Measurements from ENCODE around the gene MAP6. TPM values are rescaled to one million over a fixed set of nuclear protein-coding genes. Genes with fewer than 3 reads are reported as not detected.

MAP6 gene
- total RNA-seq, result 3.3 and 5.7 TPM in 2 replicates

DNA sequence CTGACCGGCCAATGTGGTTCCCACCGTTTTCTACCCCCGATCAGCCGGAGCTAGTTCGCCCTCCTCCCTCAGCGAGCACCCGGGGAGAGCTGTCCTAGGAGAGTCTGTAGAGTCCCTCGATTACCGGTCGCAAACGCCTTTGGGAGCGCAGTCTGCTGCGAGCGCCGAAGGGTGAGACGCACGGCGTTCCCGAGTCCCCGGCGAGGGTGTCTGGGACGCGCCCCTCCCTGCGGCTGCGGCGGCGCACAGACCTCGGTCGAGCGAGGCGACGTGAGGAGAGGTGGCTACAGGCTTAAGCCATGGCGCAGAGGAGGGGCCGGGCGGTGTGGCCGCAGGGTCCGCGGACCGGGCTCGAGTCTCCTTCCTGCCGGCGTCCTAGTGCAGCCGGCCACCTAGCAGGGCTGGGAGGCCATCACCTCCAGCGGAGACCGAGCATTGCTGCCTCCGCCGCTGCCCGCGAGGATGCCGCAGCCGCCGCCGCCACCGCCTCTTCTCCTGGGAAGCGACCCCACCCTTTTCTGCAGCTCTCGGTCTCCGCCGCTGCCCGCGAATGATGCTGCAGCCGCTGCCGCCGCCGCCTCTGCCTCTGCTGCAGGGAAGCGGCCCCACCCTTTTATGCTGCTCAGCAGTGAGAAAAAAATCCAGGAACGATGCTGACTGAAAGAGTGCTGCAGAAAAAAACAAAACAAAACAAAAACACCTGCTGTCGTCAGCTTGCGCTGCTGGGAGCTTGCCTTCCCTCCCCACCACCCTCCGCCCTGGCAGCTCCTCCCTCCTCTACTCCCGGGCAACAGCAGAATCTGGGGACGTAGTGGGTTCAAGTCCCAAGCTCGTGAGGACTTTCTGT lies at the start of gene MAP6:
MAP6 (minus strand) TSS at position 588 of the 847 bp plus-strand sequence. CDS start 669 bp downstream, outside the sequence.
- DNase-seq (ENCODE audit: low read depth), result no peak
- no peak for TF ChIP-seq CTCF (IDR thresholded peaks at IDR 0.05; ENCODE audit: insufficient read depth, low read length, poor library complexity, severe bottlenecking)
- Histone ChIP-seq H3K27me3 (ENCODE audit: control insufficient read depth, insufficient read depth, low read length) (peaks cover 35% of the 10 kb centered on the region), H3K4me3 (ENCODE audit: low read depth, low read length) (peak within 1 kb of the TSS; percentile 38), H3K36me3 (ENCODE audit: control insufficient read depth, insufficient read depth, low read length) (no peaks in the 10 kb centered on the region)

- no peak for DNase-seq (ENCODE audit: low read depth)
- H3K4me3 ChIP-seq (ENCODE audit: low read depth, low read length), result no peak within 1 kb of the TSS
- no peak for TF ChIP-seq CTCF (IDR thresholded peaks at IDR 0.05; ENCODE audit: insufficient read depth, low read length, poor library complexity, severe bottlenecking)
- H3K27me3 ChIP-seq (ENCODE audit: control insufficient read depth, insufficient read depth, low read length), result no peaks in the 10 kb centered on the region
- no peaks in the 10 kb centered on the region for H3K36me3 ChIP-seq (ENCODE audit: control insufficient read depth, insufficient read depth, low read length)
Observed at GRCh38 chr11:75717608-75718418, 49.0 kb upstream of the MAP6 start, which contains the start of gene MOGAT2. Gene MOGAT2, plus strand, starts transcription at chr11:75717838. Its CDS starts 51 bp downstream, at chr11:75717889.

DNA sequence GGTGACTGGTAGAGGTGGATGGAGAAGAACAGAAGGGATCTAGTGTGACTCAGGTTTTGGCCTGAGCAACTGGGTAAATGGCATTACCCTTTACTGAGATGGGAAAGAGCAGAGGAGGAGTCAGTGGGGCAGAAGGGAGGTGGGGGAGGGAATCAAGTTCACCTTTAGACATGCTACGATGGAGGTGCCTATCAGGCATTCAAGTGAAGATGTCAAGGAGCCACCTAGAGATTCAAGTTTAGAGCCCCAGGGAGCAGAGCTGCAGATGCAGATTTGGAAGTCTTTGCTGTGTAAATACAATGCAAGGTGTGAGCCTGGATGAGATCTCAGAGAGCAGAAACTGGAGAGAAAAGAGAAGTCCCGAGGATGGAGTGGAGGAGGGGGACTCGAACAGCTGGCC lies 47.8 kb upstream of the MAP6 start:
- no peak for TF ChIP-seq CTCF (IDR thresholded peaks at IDR 0.05; ENCODE audit: insufficient read depth, low read length, poor library complexity, severe bottlenecking)
- no peak overlapping the region for H3K4me3 ChIP-seq (ENCODE audit: low read depth, low read length)
- no peak for DNase-seq (ENCODE audit: low read depth)
- H3K27me3 ChIP-seq (ENCODE audit: control insufficient read depth, insufficient read depth, low read length), result no peaks in the 10 kb centered on the region
- H3K36me3 ChIP-seq (ENCODE audit: control insufficient read depth, insufficient read depth, low read length), result no peaks in the 10 kb centered on the region

- DNase-seq (ENCODE audit: low read depth), result no peak
- no peak for TF ChIP-seq CTCF (IDR thresholded peaks at IDR 0.05; ENCODE audit: insufficient read depth, low read length, poor library complexity, severe bottlenecking)
- no peaks in the 10 kb centered on the region for H3K27me3 ChIP-seq (ENCODE audit: control insufficient read depth, insufficient read depth, low read length)
- no peak overlapping the region for H3K4me3 ChIP-seq (ENCODE audit: low read depth, low read length)
- H3K36me3 ChIP-seq (ENCODE audit: control insufficient read depth, insufficient read depth, low read length), result no peaks in the 10 kb centered on the region
Observed at GRCh38 chr11:75715688-75716087, 46.9 kb upstream of the MAP6 start.

DNA sequence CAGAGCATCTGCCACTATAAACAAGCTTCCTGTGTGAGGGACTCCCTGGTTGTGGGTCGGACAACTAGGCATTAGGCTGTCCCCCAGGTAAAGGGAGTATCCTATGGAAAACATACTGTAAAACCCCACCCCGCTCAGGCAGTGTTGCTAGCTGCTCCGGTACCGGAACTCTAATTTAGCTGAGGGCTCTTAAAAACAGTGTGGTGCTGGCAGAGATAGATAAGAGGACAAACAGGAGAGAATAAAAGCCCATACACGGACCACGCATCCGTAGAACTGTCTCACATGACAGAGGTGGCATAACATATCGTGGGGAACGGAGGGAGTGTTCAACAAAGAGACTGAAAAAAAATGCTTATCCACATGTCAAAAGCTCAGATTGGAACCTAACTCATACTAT lies 45.4 kb upstream of the MAP6 start:
- no peak for DNase-seq (ENCODE audit: low read depth)
- H3K4me3 ChIP-seq (ENCODE audit: low read depth, low read length), result no peak overlapping the region
- H3K36me3 ChIP-seq (ENCODE audit: control insufficient read depth, insufficient read depth, low read length), result no peaks in the 10 kb centered on the region
- no peak for TF ChIP-seq CTCF (IDR thresholded peaks at IDR 0.05; ENCODE audit: insufficient read depth, low read length, poor library complexity, severe bottlenecking)
- no peaks in the 10 kb centered on the region for H3K27me3 ChIP-seq (ENCODE audit: control insufficient read depth, insufficient read depth, low read length)

Measured in kidney epithelial cell (primary cell).